ENCODE data around the gene ARF5. TPM values are rescaled to one million over a fixed set of nuclear protein-coding genes. Genes with fewer than 3 reads are reported as not detected.

Gene ARF5
- total and polyA plus RNA-seq, 2 of the 8 experiments (the other 6 are each of a cell fraction or from before 2014, with no cell fraction given) = 154 to 579 TPM

- H2AFZ ChIP-seq (ENCODE audit: low read length) = no peak overlapping the region
- WGBS, 2 experiments (ENCODE audit: extremely low coverage in 1 of 2, insufficient coverage in 1 of 2, insufficient read length in 1 of 2, insufficient replicate concordance in 2 of 2, low coverage in 1 of 2, low lambda C conversion rate in 2 of 2, missing lambda C conversion rate in 1 of 2) = 78% methylated on average over 5 of the region's 5 CpGs; no CpG with 5 or more reads in 1 of the 2 experiments
- no peaks in the 10 kb centered on the region for H3K27me3 ChIP-seq (replicated peaks in 1 of 4; ENCODE audit: control insufficient read depth in 3 of 4, extremely low read depth in 1 of 4, insufficient read depth in 3 of 4, low read length in 3 of 4)
- no peak overlapping the region for H3K27ac ChIP-seq (ENCODE audit: low read depth, low read length)
- H3K9me3 ChIP-seq (ENCODE audit: insufficient read depth in 2 of 2, low read depth in 1 of 2, low read length in 1 of 2) = no peaks in the 10 kb centered on the region
- no peak overlapping the region for H3K4me2 ChIP-seq (ENCODE audit: insufficient read depth in 1 of 2, low read depth in 2 of 2, low read length in 2 of 2)
- H2BK12ac ChIP-seq (ENCODE audit: low read depth, low read length) = no peak overlapping the region
- peak; percentile 65 for FAIRE-seq
- H2BK15ac ChIP-seq (ENCODE audit: low read length) = no peak overlapping the region
- no peak overlapping the region for H4K5ac ChIP-seq (ENCODE audit: insufficient read length, low read depth, low read length)
- no peak overlapping the region for H3K56ac ChIP-seq (replicated peaks; ENCODE audit: insufficient read length, low read depth, low read length)
- H2AK5ac ChIP-seq (ENCODE audit: low read depth, low read length) = no peak overlapping the region
- TF ChIP-seq RAD21 (IDR thresholded peaks at IDR 0.05 in 1 of 2, conservative IDR thresholded peaks at IDR 0.05 in 1 of 2; ENCODE audit: low read depth in 2 of 2, low read length in 2 of 2) = peak; percentile 40 to 57
- TF ChIP-seq RNF2 (IDR thresholded peaks at IDR 0.05; ENCODE audit: borderline replicate concordance, low read depth, low read length, missing control alignments, poor library complexity, severe bottlenecking) = no peak
- TF ChIP-seq CTCF (IDR thresholded peaks at IDR 0.05; ENCODE audit: control extremely low read depth in 1 of 3, insufficient read depth in 1 of 3, low read depth in 1 of 3, low read length in 3 of 3) = peak; percentile 26 to 55 (median 54)
- POLR2A ChIA-PET (ENCODE audit: partially characterized antibody) = no interaction called here
- H3K4me3 ChIP-seq (ENCODE audit: extremely low read depth in 1 of 4, insufficient read depth in 2 of 4, low read depth in 3 of 4, low read length in 4 of 4) = no peak overlapping the region
- no peak overlapping the region for H4K8ac ChIP-seq (ENCODE audit: extremely low read depth, insufficient read depth, low read length)
- no peak overlapping the region for H3K4ac ChIP-seq (replicated peaks; ENCODE audit: insufficient read length, low read depth, low read length)
- no peak for DNase-seq (ENCODE audit: low read depth in 1 of 2, low spot score in 2 of 2)
- H3K14ac ChIP-seq (ENCODE audit: insufficient read length) = no peak overlapping the region
- no peak overlapping the region for H2BK20ac ChIP-seq (ENCODE audit: low read length)
- H3K23me2 ChIP-seq (ENCODE audit: low read depth, low read length) = no peaks in the 10 kb centered on the region
- no peak overlapping the region for H3K9ac ChIP-seq (replicated peaks in 1 of 4; ENCODE audit: extremely low read depth in 1 of 4, low read depth in 3 of 4, low read length in 3 of 4)
- H3K79me1 ChIP-seq (ENCODE audit: low read depth, low read length) = 0 out of 2 replicates have a peak, but pooled peaks cover 3% of the 10 kb centered on the region
- H2BK120ac ChIP-seq (replicated peaks; ENCODE audit: low read depth, low read length) = no peak overlapping the region
- H2BK5ac ChIP-seq (ENCODE audit: low read depth, low read length) = no peak overlapping the region
- H3K79me2 ChIP-seq (ENCODE audit: control insufficient read depth in 1 of 2, insufficient read depth in 2 of 2, low read length in 2 of 2) = 0 out of 4 replicates have a peak, but pooled peaks cover 0 to 2% of the 10 kb centered on the region in 2 experiments
- peaks cover 0 to 18% (median 6%) of the 10 kb centered on the region in 4 experiments; a peak in 4 of 8 replicates for H3K36me3 ChIP-seq (ENCODE audit: control insufficient read depth in 2 of 4, insufficient read depth in 4 of 4, low read length in 3 of 4)
- H3K23ac ChIP-seq (ENCODE audit: insufficient read length) = no peak overlapping the region
- CTCF ChIA-PET (ENCODE audit: partially characterized antibody) = interaction anchor here (1.0 to 1.8 kb wide), 10 partner anchors 9 to 164 kb away, joined by 3 to 7 read pairs (median 3); no protein-coding TSS in a partner anchor
- no peaks in the 10 kb centered on the region for H3K4me1 ChIP-seq (replicated peaks in 1 of 4; ENCODE audit: control insufficient read depth in 3 of 4, insufficient read depth in 4 of 4, low read length in 3 of 4)
- no peak overlapping the region for H3K18ac ChIP-seq (ENCODE audit: extremely low read depth, low read length)
- H4K91ac ChIP-seq (replicated peaks; ENCODE audit: insufficient read length, low read length) = no peak overlapping the region
- H4K20me1 ChIP-seq (replicated peaks in 1 of 2; ENCODE audit: control insufficient read depth in 1 of 2, insufficient read depth in 2 of 2, low read length in 2 of 2) = peaks cover 4 to 5% of the 10 kb centered on the region in 2 experiments
These were observed 10.1 kb upstream of the ARF5 start for GRCh38 chr7:127578036-127578684.
